Natural killer cell (primary cell): ENCODE results near the gene ARHGEF12. TPM values are rescaled to one million over a fixed set of nuclear protein-coding genes. Genes with fewer than 3 reads are reported as not detected.

Source experiments
- ATAC-seq, 3 donors: fragments of 150-1000 bp in 2 of 3; fragments of 200-7000 bp in 1 of 3; cut with Tn5 transposase; 1 replicate in 1 of 3; 2 replicates in 2 of 3; pipeline ENCODE4 v1.10.0; 2021; ENCODE audit warnings: mild to moderate bottlenecking in 2 of 3, moderate library complexity in 2 of 3
- DNase-seq, 2 donors: peaks; one replicate each; pipeline versions ENCODE4 v3.0.0 to v3.0.0-alpha.2; 2013 to 2021; ENCODE audit warnings: mixed read lengths in 1 of 2
- H3K27ac ChIP-seq: one replicate; pipeline ENCODE4 v1.5.1; 2013; ENCODE audit warnings: mild to moderate bottlenecking, low read length
- H3K27me3 ChIP-seq: one replicate; pipeline ENCODE4 v1.6.1; 2013; ENCODE audit warnings: low read length; ENCODE audit not compliant: control insufficient read depth, insufficient read depth
- H3K36me3 ChIP-seq: one replicate; pipeline ENCODE4 v1.6.1; 2013; ENCODE audit warnings: low read length; ENCODE audit not compliant: control insufficient read depth, insufficient read depth
- H3K4me1 ChIP-seq: one replicate; pipeline ENCODE4 v1.6.1; 2013; ENCODE audit warnings: low read length; ENCODE audit not compliant: control insufficient read depth, insufficient read depth
- H3K4me3 ChIP-seq: one replicate; pipeline ENCODE4 v1.5.1; 2013; ENCODE audit warnings: low read length
- H3K9me3 ChIP-seq: one replicate; pipeline ENCODE4 v1.6.1; 2013; ENCODE audit warnings: low read length; ENCODE audit not compliant: control insufficient read depth, insufficient read depth
- H3K27ac Mint-ChIP-seq, 2 donors: one replicate each; pipeline ENCODE4 v1.8.0; 2022; ENCODE audit warnings: mild to moderate bottlenecking in 2 of 2, mixed read lengths in 2 of 2, moderate library complexity in 1 of 2
- H3K27me3 Mint-ChIP-seq, 2 donors: one replicate each; pipeline ENCODE4 v1.8.0; 2022; ENCODE audit warnings: low read depth in 2 of 2, mixed read lengths in 2 of 2
- H3K36me3 Mint-ChIP-seq: one replicate; pipeline ENCODE4 v1.8.0; 2022; ENCODE audit warnings: mixed read lengths
- H3K4me1 Mint-ChIP-seq, 2 donors: one replicate each; pipeline ENCODE4 v1.8.0; 2022; ENCODE audit warnings: mixed read lengths in 2 of 2
- H3K4me3 Mint-ChIP-seq: one replicate; pipeline ENCODE4 v1.8.0; 2022; ENCODE audit warnings: mild to moderate bottlenecking, moderate library complexity, mixed read lengths
- H3K9me3 Mint-ChIP-seq, 2 donors: one replicate each; pipeline ENCODE4 v1.8.0; 2022; ENCODE audit warnings: mixed read lengths in 2 of 2
- WGBS: methylation state at CpG from one replicate; pipeline ENCODE4 v1.1.7; 2013; ENCODE audit warnings: missing lambda C conversion rate; ENCODE audit not compliant: insufficient coverage; 5-methylcytosine and 5-hydroxymethylcytosine counted together
- intact Hi-C: fragments of 100-400 bp; cut with micrococcal nuclease; formaldehyde crosslinking; loops from one replicate; pipeline ENCODE4 v1.14.2; 2022
- total RNA-seq, 4 donors: library from RNA; stranded (reverse); fragments of 120-200 nt in 1 of 4; gene quantifications; one replicate each; pipeline versions ENCODE4 v1.2.3 to v1.2.4, GENCODE V29; 2013 to 2022
- TF ChIP-seq, protein P1 (sequence below): fragments of 200-600 bp; IDR thresholded peaks from one replicate; pipeline ENCODE4 v1.8.0; 2022; ENCODE audit warnings: antibody characterized with exemption

The ARHGEF12 gene
- total RNA-seq, 3 donors from 2014 or later (not counting 1 experiment from before 2014, with no cell fraction given) = 38.4 to 52.3 (median 42.1) TPM

DNA sequence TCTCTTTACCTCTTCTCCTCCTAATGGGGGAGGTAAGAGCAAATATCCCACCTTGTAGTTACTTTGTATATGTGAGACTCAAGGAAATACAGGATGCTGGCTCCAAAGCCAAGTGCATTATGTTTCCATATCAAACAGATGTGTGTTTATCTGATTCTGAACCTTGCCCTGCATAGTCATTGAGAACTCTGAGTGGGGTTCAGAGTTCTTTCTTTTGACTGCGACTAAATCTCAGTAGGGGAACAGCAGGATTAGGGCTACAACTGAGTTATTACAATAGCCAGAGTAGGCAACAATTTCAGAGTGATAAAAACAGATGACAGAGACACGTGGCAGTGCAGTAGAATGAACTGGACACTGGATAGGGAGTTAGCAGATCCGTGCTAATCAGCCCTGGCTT lies 45.3 kb upstream of the ARHGEF12 start:
- TF ChIP-seq, protein P1, sequence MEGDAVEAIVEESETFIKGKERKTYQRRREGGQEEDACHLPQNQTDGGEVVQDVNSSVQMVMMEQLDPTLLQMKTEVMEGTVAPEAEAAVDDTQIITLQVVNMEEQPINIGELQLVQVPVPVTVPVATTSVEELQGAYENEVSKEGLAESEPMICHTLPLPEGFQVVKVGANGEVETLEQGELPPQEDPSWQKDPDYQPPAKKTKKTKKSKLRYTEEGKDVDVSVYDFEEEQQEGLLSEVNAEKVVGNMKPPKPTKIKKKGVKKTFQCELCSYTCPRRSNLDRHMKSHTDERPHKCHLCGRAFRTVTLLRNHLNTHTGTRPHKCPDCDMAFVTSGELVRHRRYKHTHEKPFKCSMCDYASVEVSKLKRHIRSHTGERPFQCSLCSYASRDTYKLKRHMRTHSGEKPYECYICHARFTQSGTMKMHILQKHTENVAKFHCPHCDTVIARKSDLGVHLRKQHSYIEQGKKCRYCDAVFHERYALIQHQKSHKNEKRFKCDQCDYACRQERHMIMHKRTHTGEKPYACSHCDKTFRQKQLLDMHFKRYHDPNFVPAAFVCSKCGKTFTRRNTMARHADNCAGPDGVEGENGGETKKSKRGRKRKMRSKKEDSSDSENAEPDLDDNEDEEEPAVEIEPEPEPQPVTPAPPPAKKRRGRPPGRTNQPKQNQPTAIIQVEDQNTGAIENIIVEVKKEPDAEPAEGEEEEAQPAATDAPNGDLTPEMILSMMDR = no peak
- no peak overlapping the region for H3K27ac ChIP-seq
- Mint-ChIP-seq H3K27me3 (peaks cover 30 to 67% of the 10 kb centered on the region in 2 donors), H3K27ac (no peak overlapping the region), H3K4me1 (peaks cover 0 to 6% of the 10 kb centered on the region in 2 donors), H3K4me3 (no peak overlapping the region), H3K9me3 (no peaks in the 10 kb centered on the region), H3K36me3 (no peaks in the 10 kb centered on the region)
- DNase-seq = no peak
- peaks cover 2% of the 10 kb centered on the region for H3K27me3 ChIP-seq
- no peak overlapping the region for H3K4me3 ChIP-seq
- H3K4me1 ChIP-seq = no peaks in the 10 kb centered on the region
- intact Hi-C loops = no loop called here
- H3K36me3 ChIP-seq = no peaks in the 10 kb centered on the region
- no peak for ATAC-seq
- no peaks in the 10 kb centered on the region for H3K9me3 ChIP-seq
- 53% methylated on average over 3 of the region's 3 CpGs for WGBS

DNA sequence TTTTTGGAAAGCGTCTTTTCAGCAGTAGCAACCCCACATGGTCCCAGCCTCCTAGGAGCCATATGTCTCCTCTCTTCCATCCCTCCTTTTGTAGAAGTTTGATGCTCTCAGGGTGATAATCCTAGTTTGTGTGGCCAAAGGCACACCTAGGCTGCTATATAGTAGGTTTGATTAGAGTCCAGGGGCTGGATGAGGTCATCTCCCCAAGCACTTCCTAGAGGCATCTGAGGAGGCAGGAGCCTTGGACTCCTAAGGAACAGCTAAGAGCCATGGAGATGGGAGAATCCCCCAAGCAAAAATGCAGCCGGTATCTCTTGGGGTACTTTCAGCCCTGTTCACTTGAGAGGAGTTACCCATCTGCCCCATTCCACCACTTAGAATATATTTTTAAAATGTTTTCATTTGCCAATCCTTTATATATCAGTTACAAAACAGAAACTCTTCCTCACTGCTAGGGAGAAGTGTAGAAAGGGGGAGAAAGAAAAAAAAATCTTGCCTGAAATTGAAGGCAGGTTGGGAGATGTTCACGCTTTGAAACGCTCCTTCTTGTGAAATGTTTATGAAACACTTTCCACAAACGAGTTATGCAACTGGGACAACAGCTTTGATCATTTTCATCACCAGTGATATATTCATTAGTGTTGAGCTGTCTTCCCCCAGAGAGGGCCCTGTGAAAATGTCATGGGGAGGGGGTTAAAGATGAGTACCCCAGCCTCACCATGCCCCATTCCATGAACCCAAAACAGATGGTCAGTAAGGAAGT lies 43.0 kb upstream of the ARHGEF12 start:
- no peak overlapping the region for H3K4me3 Mint-ChIP-seq
- no peaks in the 10 kb centered on the region for H3K36me3 Mint-ChIP-seq
- ATAC-seq (no peak), DNase-seq (no peak)
- no peaks in the 10 kb centered on the region for H3K9me3 ChIP-seq
- intact Hi-C loops = no loop called here
- no peaks in the 10 kb centered on the region for H3K4me1 ChIP-seq
- WGBS = 78% methylated on average over 5 of the region's 5 CpGs
- peaks cover 2% of the 10 kb centered on the region for H3K27me3 ChIP-seq
- no peak overlapping the region for H3K4me3 ChIP-seq
- H3K27ac Mint-ChIP-seq = no peak overlapping the region
- no peaks in the 10 kb centered on the region for H3K9me3 Mint-ChIP-seq
- peaks cover 0 to 6% of the 10 kb centered on the region in 2 donors for H3K4me1 Mint-ChIP-seq
- no peaks in the 10 kb centered on the region for H3K36me3 ChIP-seq
- TF ChIP-seq, protein P1 = no peak
- H3K27ac ChIP-seq = no peak overlapping the region
- H3K27me3 Mint-ChIP-seq = peaks cover 37 to 80% of the 10 kb centered on the region in 2 donors

GRCh38 chr11:120294096-120294495 lies 42.1 kb upstream of the ARHGEF12 start:
- Histone ChIP-seq H3K4me3 (no peak overlapping the region), H3K36me3 (no peaks in the 10 kb centered on the region), H3K27me3 (peaks cover 2% of the 10 kb centered on the region), H3K9me3 (no peaks in the 10 kb centered on the region), H3K27ac (no peak overlapping the region), H3K4me1 (no peaks in the 10 kb centered on the region)
- 79% methylated on average over 5 of the region's 5 CpGs for WGBS
- ATAC-seq (no peak), DNase-seq (no peak)
- H3K27ac Mint-ChIP-seq = no peak overlapping the region
- intact Hi-C loops = no loop called here
- no peaks in the 10 kb centered on the region for H3K36me3 Mint-ChIP-seq
- H3K4me3 Mint-ChIP-seq = no peak overlapping the region
- peaks cover 39 to 77% of the 10 kb centered on the region in 2 donors for H3K27me3 Mint-ChIP-seq
- TF ChIP-seq, protein P1 = no peak
- no peaks in the 10 kb centered on the region for H3K9me3 Mint-ChIP-seq
- peaks cover 0 to 6% of the 10 kb centered on the region in 2 donors for H3K4me1 Mint-ChIP-seq

- WGBS = 28% methylated on average over 3 of the region's 4 CpGs
- TF ChIP-seq, protein P1 = no peak
- H3K4me3 Mint-ChIP-seq = no peak overlapping the region
Measured at GRCh38 chr11:120295099-120295498, 41.1 kb upstream of the ARHGEF12 start.

More at GRCh38 chr11:120295099-120295498, 41.1 kb upstream of the ARHGEF12 start:
- intact Hi-C loops = no loop called here
- Histone ChIP-seq H3K4me1 (no peaks in the 10 kb centered on the region), H3K36me3 (no peaks in the 10 kb centered on the region), H3K9me3 (no peaks in the 10 kb centered on the region), H3K27ac (no peak overlapping the region), H3K27me3 (peaks cover 2% of the 10 kb centered on the region), H3K4me3 (no peak overlapping the region)
- no peak for DNase-seq
- H3K9me3 Mint-ChIP-seq = no peaks in the 10 kb centered on the region
- no peak overlapping the region for H3K27ac Mint-ChIP-seq
- H3K4me1 Mint-ChIP-seq = no peaks in the 10 kb centered on the region
- H3K27me3 Mint-ChIP-seq = peaks cover 33 to 66% of the 10 kb centered on the region in 2 donors
- no peaks in the 10 kb centered on the region for H3K36me3 Mint-ChIP-seq
- no peak for ATAC-seq
